Measurements from ENCODE around the gene USP3. TPM values are rescaled to one million over a fixed set of nuclear protein-coding genes. Genes with fewer than 3 reads are reported as not detected.

USP3 gene
- total RNA-seq, 1 experiment from 2014 or later, result 70.2 TPM

- Mint-ChIP-seq H3K27me3 (ENCODE audit: insufficient read depth, unreplicated experiment) (no peaks in the 10 kb centered on the region), H3K36me3 (ENCODE audit: insufficient read depth, unreplicated experiment) (no peaks in the 10 kb centered on the region), H3K4me1 (ENCODE audit: insufficient read depth, unreplicated experiment) (no peaks in the 10 kb centered on the region), H3K4me3 (ENCODE audit: unreplicated experiment) (no peak overlapping the region), H3K9me3 (ENCODE audit: unreplicated experiment) (peaks cover 6% of the 10 kb centered on the region), H3K27ac (ENCODE audit: low read depth, unreplicated experiment) (no peak overlapping the region)
- ChIA-PET CTCF (interaction anchor here (1.0 kb wide), 1 partner anchor 9 kb away, joined by 3 read pairs; no protein-coding TSS in a partner anchor), POLR2A (no interaction called here)
- intact Hi-C loops (cut with micrococcal nuclease), result no loop called here
- DNase-seq (ENCODE audit: unreplicated experiment), result no peak
- no peak for TF ChIP-seq CTCF (IDR thresholded peaks at IDR 0.05; ENCODE audit: unreplicated experiment)
- BruUV-seq (replicated peaks), result no TSS peak
Observed at GRCh38 chr15:63458026-63458425, 46.4 kb upstream of the USP3 start.

DNA sequence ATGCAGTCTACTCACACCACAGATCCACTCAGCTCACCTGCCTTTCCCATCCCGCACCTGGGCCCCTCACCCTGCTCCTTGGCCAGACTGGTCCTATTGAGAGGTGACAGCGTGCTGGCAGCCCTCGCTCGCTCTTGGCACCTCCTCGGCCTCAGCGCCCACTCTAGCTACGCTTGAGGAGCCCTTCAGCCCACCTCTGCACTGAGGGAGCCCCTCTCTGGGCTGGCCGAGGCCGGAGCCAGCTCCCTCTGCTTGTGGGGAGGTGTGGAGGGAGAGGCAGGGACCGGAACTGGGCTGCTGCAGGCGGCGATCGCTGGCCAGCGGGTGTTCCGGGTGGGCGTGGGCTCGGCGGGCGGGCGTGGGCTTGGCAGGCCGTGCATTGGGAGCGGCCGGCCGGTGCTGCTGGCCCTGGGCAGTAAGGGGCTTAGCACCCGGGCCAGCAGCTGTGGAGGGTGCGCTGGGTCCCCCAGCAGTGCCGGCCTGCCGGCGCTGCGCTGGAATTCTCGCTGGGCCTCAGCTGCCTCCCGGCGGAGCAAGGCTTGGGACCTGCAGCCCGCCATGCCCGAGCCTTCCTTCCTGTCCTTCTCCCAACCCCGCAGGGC lies 45.5 kb upstream of the USP3 start:
- intact Hi-C loops (cut with micrococcal nuclease), result no loop called here
- no peaks in the 10 kb centered on the region for H3K4me1 Mint-ChIP-seq (ENCODE audit: insufficient read depth, unreplicated experiment)
- no peak overlapping the region for H3K4me3 Mint-ChIP-seq (ENCODE audit: unreplicated experiment)
- H3K36me3 Mint-ChIP-seq (ENCODE audit: insufficient read depth, unreplicated experiment), result no peaks in the 10 kb centered on the region
- H3K9me3 Mint-ChIP-seq (ENCODE audit: unreplicated experiment), result peaks cover 6% of the 10 kb centered on the region
- no peak for TF ChIP-seq CTCF (IDR thresholded peaks at IDR 0.05; ENCODE audit: unreplicated experiment)
- CTCF ChIA-PET, result no interaction called here
- no peaks in the 10 kb centered on the region for H3K27me3 Mint-ChIP-seq (ENCODE audit: insufficient read depth, unreplicated experiment)
- no peak overlapping the region for H3K27ac Mint-ChIP-seq (ENCODE audit: low read depth, unreplicated experiment)
- POLR2A ChIA-PET, result interaction anchor here (0.6 kb wide), 1 partner anchor 83 kb away, joined by 3 read pairs; no protein-coding TSS in a partner anchor
- BruUV-seq (replicated peaks), result no TSS peak
- no peak for DNase-seq (ENCODE audit: unreplicated experiment)

GRCh38 chr15:63460210-63461155 lies 43.9 kb upstream of the USP3 start:
- Mint-ChIP-seq H3K4me1 (ENCODE audit: insufficient read depth, unreplicated experiment) (no peaks in the 10 kb centered on the region), H3K27ac (ENCODE audit: low read depth, unreplicated experiment) (no peak overlapping the region), H3K4me3 (ENCODE audit: unreplicated experiment) (no peak overlapping the region), H3K9me3 (ENCODE audit: unreplicated experiment) (peaks cover 6% of the 10 kb centered on the region), H3K36me3 (ENCODE audit: insufficient read depth, unreplicated experiment) (no peaks in the 10 kb centered on the region), H3K27me3 (ENCODE audit: insufficient read depth, unreplicated experiment) (no peaks in the 10 kb centered on the region)
- no peak for DNase-seq (ENCODE audit: unreplicated experiment)
- no peak for TF ChIP-seq CTCF (IDR thresholded peaks at IDR 0.05; ENCODE audit: unreplicated experiment)
- intact Hi-C loops (cut with micrococcal nuclease), result no loop called here
- ChIA-PET POLR2A (interaction anchor here (0.8 kb wide), 1 partner anchor 22 kb away, joined by 3 read pairs; no protein-coding TSS in a partner anchor), CTCF (interaction anchor here (0.6 kb wide), 1 partner anchor 1589 kb away, joined by 3 read pairs; no protein-coding TSS in a partner anchor)
- BruUV-seq (replicated peaks), result no TSS peak

All from MCF 10A (cell line).